ENCODE measurements around the gene ADAMTSL3. TPM values are rescaled to one million over a fixed set of nuclear protein-coding genes. Genes with fewer than 3 reads are reported as not detected.

ADAMTSL3 gene
- polyA plus RNA-seq, 1 of the 3 experiments (the other 2 are of a cell fraction): 0.02 TPM

- Histone ChIP-seq H2AFZ (ENCODE audit: low read depth) (no peak overlapping the region), H4K20me1 (ENCODE audit: insufficient read depth) (no peaks in the 10 kb centered on the region), H3K4me2 (no peak overlapping the region), H3K4me1 (ENCODE audit: control insufficient read depth in 1 of 2, insufficient read depth in 2 of 2, low read depth in 1 of 2, low read length in 1 of 2) (no peaks in the 10 kb centered on the region), H3K9ac (no peak overlapping the region), H3K36me3 (replicated peaks in 1 of 2; ENCODE audit: control insufficient read depth in 1 of 2, insufficient read depth in 2 of 2, low read length in 1 of 2) (no peaks in the 10 kb centered on the region), H3K9me2 (no peaks in the 10 kb centered on the region), H3K9me3 (no peaks in the 10 kb centered on the region), H3F3A (replicated peaks; ENCODE audit: insufficient read depth) (no peaks in the 10 kb centered on the region), H3K79me2 (ENCODE audit: insufficient read depth) (no peaks in the 10 kb centered on the region), H3K27me3 (ENCODE audit: insufficient read depth) (no peaks in the 10 kb centered on the region), H3K4me3 (ENCODE audit: low read depth in 2 of 2, low read length in 1 of 2) (no peak overlapping the region), H3K27ac (ENCODE audit: low read depth in 2 of 2, low read length in 1 of 2) (no peak overlapping the region)
- no peak for TF ChIP-seq TCF12 (IDR thresholded peaks at IDR 0.05)
- TF ChIP-seq NFIC (IDR thresholded peaks at IDR 0.05; ENCODE audit: borderline replicate concordance): no peak
- TF ChIP-seq YY1 (IDR thresholded peaks at IDR 0.05; ENCODE audit: low read depth): no peak
- TF ChIP-seq MEF2A (IDR thresholded peaks at IDR 0.05; ENCODE audit: borderline replicate concordance, low read depth): no peak
- no peak for TF ChIP-seq GABPA (IDR thresholded peaks at IDR 0.05; ENCODE audit: low read depth)
- TF ChIP-seq POLR2AphosphoS5 (IDR thresholded peaks at IDR 0.05; ENCODE audit: low read depth, low read length): no peak
- no peak for TF ChIP-seq TEAD4 (IDR thresholded peaks at IDR 0.05; ENCODE audit: borderline replicate concordance, insufficient read depth)
- CTCF ChIA-PET: no interaction called here
- POLR2A ChIA-PET: no interaction called here
- no peak for DNase-seq
Measured at GRCh38 chr15:83714939-83715628, 61.2 kb downstream of the ADAMTSL3 start.

- 20% methylated on average over 3 of the region's 3 CpGs for WGBS (ENCODE audit: low lambda C conversion rate)
- POLR2A ChIA-PET: no interaction called here
- Histone ChIP-seq H3K4me1 (ENCODE audit: control insufficient read depth in 1 of 2, insufficient read depth in 2 of 2, low read depth in 1 of 2, low read length in 1 of 2) (no peaks in the 10 kb centered on the region), H3K36me3 (replicated peaks in 1 of 2; ENCODE audit: control insufficient read depth in 1 of 2, insufficient read depth in 2 of 2, low read length in 1 of 2) (no peaks in the 10 kb centered on the region), H3K27me3 (ENCODE audit: insufficient read depth) (no peaks in the 10 kb centered on the region), H3K4me2 (no peak overlapping the region), H4K20me1 (ENCODE audit: insufficient read depth) (no peaks in the 10 kb centered on the region), H3K4me3 (ENCODE audit: low read depth in 2 of 2, low read length in 1 of 2) (no peak overlapping the region), H3K79me2 (ENCODE audit: insufficient read depth) (no peaks in the 10 kb centered on the region), H3K9me2 (no peaks in the 10 kb centered on the region), H3K9me3 (no peaks in the 10 kb centered on the region), H3K27ac (ENCODE audit: low read depth in 2 of 2, low read length in 1 of 2) (no peak overlapping the region), H3K9ac (no peak overlapping the region), H2AFZ (ENCODE audit: low read depth) (no peak overlapping the region), H3F3A (replicated peaks; ENCODE audit: insufficient read depth) (no peaks in the 10 kb centered on the region)
- no peak for TF ChIP-seq RXRA (IDR thresholded peaks at IDR 0.05; ENCODE audit: borderline replicate concordance, low read depth)
- TF ChIP-seq JUND (IDR thresholded peaks at IDR 0.05): no peak
- TF ChIP-seq NRF1 (IDR thresholded peaks at IDR 0.05; ENCODE audit: low read depth, low read length): no peak
- TF ChIP-seq PBX3 (IDR thresholded peaks at IDR 0.05): no peak
- TF ChIP-seq POLR2AphosphoS5 (IDR thresholded peaks at IDR 0.05; ENCODE audit: low read depth, low read length): no peak
- CTCF ChIA-PET: interaction anchor here (1.3 kb wide), 1 partner anchor 122 kb away, joined by 3 read pairs; no protein-coding TSS in a partner anchor
- no peak for DNase-seq
Measured at GRCh38 chr15:83716605-83717004, 62.7 kb downstream of the ADAMTSL3 start.

GRCh38 chr15:83717010-83717409 is 63.1 kb downstream of the ADAMTSL3 start:
- CTCF ChIA-PET: interaction anchor here (1.3 kb wide), 1 partner anchor 121 kb away, joined by 3 read pairs; no protein-coding TSS in a partner anchor
- H3K27me3 ChIP-seq (ENCODE audit: insufficient read depth): no peaks in the 10 kb centered on the region
- no peaks in the 10 kb centered on the region for H3K36me3 ChIP-seq (replicated peaks in 1 of 2; ENCODE audit: control insufficient read depth in 1 of 2, insufficient read depth in 2 of 2, low read length in 1 of 2)
- no peak overlapping the region for H3K4me3 ChIP-seq (ENCODE audit: low read depth in 2 of 2, low read length in 1 of 2)
- no peaks in the 10 kb centered on the region for H3K79me2 ChIP-seq (ENCODE audit: insufficient read depth)
- no peak for TF ChIP-seq ZBTB33 (IDR thresholded peaks at IDR 0.05; ENCODE audit: borderline replicate concordance, low read depth)
- H3K9me2 ChIP-seq: no peaks in the 10 kb centered on the region
- no peak overlapping the region for H3K4me2 ChIP-seq
- POLR2A ChIA-PET: no interaction called here
- no peak overlapping the region for H3K27ac ChIP-seq (ENCODE audit: low read depth in 2 of 2, low read length in 1 of 2)
- no peaks in the 10 kb centered on the region for H3K9me3 ChIP-seq
- H4K20me1 ChIP-seq (ENCODE audit: insufficient read depth): no peaks in the 10 kb centered on the region
- H3K9ac ChIP-seq: no peak overlapping the region
- H2AFZ ChIP-seq (ENCODE audit: low read depth): no peak overlapping the region
- no peak for DNase-seq
- H3F3A ChIP-seq (replicated peaks; ENCODE audit: insufficient read depth): no peaks in the 10 kb centered on the region
- no peaks in the 10 kb centered on the region for H3K4me1 ChIP-seq (ENCODE audit: control insufficient read depth in 1 of 2, insufficient read depth in 2 of 2, low read depth in 1 of 2, low read length in 1 of 2)

All from SK-N-SH (cell line).